Gastroesophageal sphincter (tissue), 4 donors: ENCODE measurements around the gene COL26A1. TPM values are rescaled to one million over a fixed set of nuclear protein-coding genes. Genes with fewer than 3 reads are reported as not detected.

Source experiments
- ATAC-seq: fragments of 150-250 bp; one replicate; pipeline ENCODE4 v1.9.1; 2016; ENCODE audit warnings: mild to moderate bottlenecking, moderate library complexity
- H3K27ac ChIP-seq, 4 donors: fragments of 200-600 bp; sonication (generic) in 3 of 4; 1 replicate in 3 of 4; 2 replicates in 1 of 4; pipeline ENCODE4 v1.5.1; 2016 to 2019
- H3K27me3 ChIP-seq: fragments of 200-600 bp; sonication (generic); one replicate; pipeline ENCODE4 v1.5.1; 2019
- H3K36me3 ChIP-seq, 2 donors: fragments of 200-600 bp; sonication (generic); one replicate each; pipeline ENCODE4 v1.5.1; 2019; ENCODE audit warnings: control low read depth in 1 of 2
- H3K4me1 ChIP-seq, 3 donors: fragments of 200-600 bp; sonication (generic); 1 replicate in 2 of 3; 2 replicates in 1 of 3; pipeline ENCODE4 v1.5.1; 2016 to 2019; ENCODE audit warnings: control low read depth in 2 of 3
- H3K4me3 ChIP-seq, 2 donors: fragments of 200-600 bp; sonication (generic); one replicate each; pipeline ENCODE4 v1.5.1; 2019; ENCODE audit warnings: mild to moderate bottlenecking in 1 of 2, moderate library complexity in 1 of 2
- H3K9me3 ChIP-seq, 3 donors: fragments of 200-600 bp; sonication (generic); one replicate each; pipeline ENCODE4 v1.5.1; 2017 to 2019; ENCODE audit warnings: control low read depth in 2 of 3
- EP300 ChIP-seq: sonication (generic); formaldehyde crosslinking; IDR thresholded peaks from one replicate; pipeline ENCODE4 v1.6.1; 2017; ENCODE audit warnings: antibody characterized with exemption, mild to moderate bottlenecking
- POLR2A ChIP-seq, 2 donors: fragments of 450-650 bp; IDR thresholded peaks; one replicate each; pipeline ENCODE4 v1.6.1; 2017; ENCODE audit warnings: antibody characterized with exemption in 2 of 2, mild to moderate bottlenecking in 2 of 2, moderate library complexity in 1 of 2
- POLR2AphosphoS5 ChIP-seq: sonication (generic); formaldehyde crosslinking; IDR thresholded peaks from one replicate; pipeline ENCODE4 v1.6.1; 2017; ENCODE audit warnings: antibody characterized with exemption
- WGBS, 2 donors: methylation state at CpG; one replicate each; pipeline ENCODE4 v1.1.5; 2018; ENCODE audit warnings: low coverage in 1 of 2; 5-methylcytosine and 5-hydroxymethylcytosine counted together
- total RNA-seq, 4 donors: library from RNA; depleted of rRNA; stranded (reverse); fragments of >200 nt; gene quantifications; one replicate each; pipeline ENCODE4 v1.1.0, GENCODE V29; 2016
- TF ChIP-seq, protein P1 (sequence below), 4 experiments: fragments of 200-600 bp in 2 of 4; fragments of 450-650 bp in 2 of 4; sonication (generic) in 1 of 4; IDR thresholded peaks; one replicate each; pipeline ENCODE4 v1.5.1; 2017 to 2019; ENCODE audit warnings: antibody characterized with exemption in 4 of 4, mild to moderate bottlenecking in 2 of 4, moderate library complexity in 2 of 4

COL26A1 gene
- total RNA-seq, 4 donors from 2014 or later = not detected

DNA sequence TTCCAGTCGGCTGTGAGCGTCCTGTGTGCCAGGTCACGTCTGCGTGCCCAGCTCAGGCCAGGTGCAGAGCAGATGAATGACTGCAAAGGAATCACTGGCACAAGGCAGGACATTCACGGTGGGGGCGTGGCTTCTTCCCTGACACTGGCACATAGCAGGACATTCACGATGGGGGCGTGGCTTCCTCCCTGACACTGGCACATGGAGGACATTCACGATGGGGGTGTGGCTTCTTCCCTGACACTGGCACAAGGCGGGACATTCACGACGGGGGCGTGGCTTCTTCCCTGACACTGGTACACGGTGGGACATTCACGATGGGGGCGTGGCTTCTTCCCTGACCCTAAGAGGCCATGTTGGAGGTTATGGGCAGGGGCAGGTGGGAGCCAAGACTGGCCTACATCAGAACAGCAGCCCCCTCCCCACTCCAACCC lies 202.1 kb downstream of the COL26A1 start:
- ATAC-seq = no peak
- no peak overlapping the region for H3K4me3 ChIP-seq
- peaks cover 0 to 4% (median 0%) of the 10 kb centered on the region in 3 donors for H3K9me3 ChIP-seq
- peaks cover 66% of the 10 kb centered on the region for H3K27me3 ChIP-seq
- no peak overlapping the region for H3K27ac ChIP-seq
- no peaks in the 10 kb centered on the region for H3K4me1 ChIP-seq
- TF ChIP-seq POLR2A (IDR thresholded peaks at IDR 0.05) (no peak), POLR2AphosphoS5 (no peak), EP300 (no peak)
- TF ChIP-seq, protein P1, sequence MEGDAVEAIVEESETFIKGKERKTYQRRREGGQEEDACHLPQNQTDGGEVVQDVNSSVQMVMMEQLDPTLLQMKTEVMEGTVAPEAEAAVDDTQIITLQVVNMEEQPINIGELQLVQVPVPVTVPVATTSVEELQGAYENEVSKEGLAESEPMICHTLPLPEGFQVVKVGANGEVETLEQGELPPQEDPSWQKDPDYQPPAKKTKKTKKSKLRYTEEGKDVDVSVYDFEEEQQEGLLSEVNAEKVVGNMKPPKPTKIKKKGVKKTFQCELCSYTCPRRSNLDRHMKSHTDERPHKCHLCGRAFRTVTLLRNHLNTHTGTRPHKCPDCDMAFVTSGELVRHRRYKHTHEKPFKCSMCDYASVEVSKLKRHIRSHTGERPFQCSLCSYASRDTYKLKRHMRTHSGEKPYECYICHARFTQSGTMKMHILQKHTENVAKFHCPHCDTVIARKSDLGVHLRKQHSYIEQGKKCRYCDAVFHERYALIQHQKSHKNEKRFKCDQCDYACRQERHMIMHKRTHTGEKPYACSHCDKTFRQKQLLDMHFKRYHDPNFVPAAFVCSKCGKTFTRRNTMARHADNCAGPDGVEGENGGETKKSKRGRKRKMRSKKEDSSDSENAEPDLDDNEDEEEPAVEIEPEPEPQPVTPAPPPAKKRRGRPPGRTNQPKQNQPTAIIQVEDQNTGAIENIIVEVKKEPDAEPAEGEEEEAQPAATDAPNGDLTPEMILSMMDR (IDR thresholded peaks at IDR 0.05) = no peak
- no peaks in the 10 kb centered on the region for H3K36me3 ChIP-seq
- no CpG with 5 or more reads among the region's 16 CpGs for WGBS, 2 donors

DNA sequence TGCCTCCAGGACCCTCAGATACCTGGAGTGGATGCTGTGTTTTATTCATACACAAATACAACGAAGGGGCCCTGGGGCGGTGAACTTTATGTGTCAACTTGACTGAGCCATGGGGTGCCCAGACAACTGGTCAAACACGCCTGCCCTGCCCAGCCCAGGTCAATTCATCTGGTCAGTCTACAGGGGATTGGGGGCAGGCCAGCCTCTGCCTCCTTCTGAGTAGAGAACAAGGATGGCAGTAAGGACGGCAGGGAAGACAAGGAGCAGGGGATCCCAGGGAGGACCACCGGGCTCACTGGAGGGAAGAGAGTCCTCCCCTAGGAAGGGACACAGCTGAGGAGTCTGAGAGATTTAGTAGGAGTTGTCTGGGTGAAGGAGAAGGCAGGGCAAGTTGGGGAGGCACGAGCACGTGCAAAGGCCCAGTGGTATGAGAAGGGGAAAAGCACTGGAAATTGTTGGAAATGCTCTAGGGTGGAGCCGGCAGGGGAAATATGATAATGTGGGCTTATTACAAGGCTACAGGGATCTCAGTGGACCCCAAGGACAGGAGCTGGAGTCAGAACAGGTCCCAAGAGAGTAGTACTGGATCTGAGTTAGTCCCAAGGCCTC lies 203.0 kb downstream of the COL26A1 start:
- H3K27me3 ChIP-seq = peaks cover 66% of the 10 kb centered on the region
- peaks cover 0 to 11% (median 0%) of the 10 kb centered on the region in 3 donors for H3K9me3 ChIP-seq
- no peak overlapping the region for H3K27ac ChIP-seq
- H3K4me3 ChIP-seq = no peak overlapping the region
- no peaks in the 10 kb centered on the region for H3K36me3 ChIP-seq
- 82 to 90% methylated on average over 4 to 7 of the region's 8 CpGs for WGBS, 2 donors
- no peak for TF ChIP-seq EP300
- TF ChIP-seq, protein P1 (IDR thresholded peaks at IDR 0.05) = no peak
- no peak for TF ChIP-seq POLR2AphosphoS5
- no peak for TF ChIP-seq POLR2A (IDR thresholded peaks at IDR 0.05)
- H3K4me1 ChIP-seq = no peaks in the 10 kb centered on the region
- no peak for ATAC-seq

DNA sequence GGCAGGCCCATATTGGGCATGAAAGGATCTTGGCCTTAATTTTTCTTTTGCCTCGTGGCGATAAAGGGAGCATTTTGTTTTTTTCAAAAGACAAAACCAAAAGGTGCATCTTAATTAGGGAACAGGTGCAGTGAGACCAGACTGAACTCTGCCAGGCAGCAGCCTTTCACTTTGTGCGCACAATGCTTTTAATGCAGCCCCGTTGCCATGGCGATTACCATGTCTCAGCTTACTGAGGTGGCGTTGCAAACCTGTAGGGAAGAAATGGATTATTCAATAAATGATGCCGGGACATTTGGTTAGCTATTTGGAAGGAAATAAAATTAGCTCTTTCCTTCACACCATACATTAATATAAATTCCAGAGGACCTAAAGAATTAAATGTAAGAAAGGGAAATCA lies 204.6 kb downstream of the COL26A1 start:
- 80 to 81% methylated on average over 5 to 7 of the region's 7 CpGs for WGBS, 2 donors
- H3K36me3 ChIP-seq = no peaks in the 10 kb centered on the region
- H3K4me1 ChIP-seq = no peaks in the 10 kb centered on the region
- no peak overlapping the region for H3K27ac ChIP-seq
- peaks cover 59% of the 10 kb centered on the region for H3K27me3 ChIP-seq
- peaks cover 0 to 20% (median 0%) of the 10 kb centered on the region in 3 donors for H3K9me3 ChIP-seq
- no peak for ATAC-seq
- TF ChIP-seq, protein P1 (IDR thresholded peaks at IDR 0.05) = no peak
- TF ChIP-seq POLR2AphosphoS5 (no peak), EP300 (no peak), POLR2A (IDR thresholded peaks at IDR 0.05) (no peak)
- H3K4me3 ChIP-seq = no peak overlapping the region

DNA sequence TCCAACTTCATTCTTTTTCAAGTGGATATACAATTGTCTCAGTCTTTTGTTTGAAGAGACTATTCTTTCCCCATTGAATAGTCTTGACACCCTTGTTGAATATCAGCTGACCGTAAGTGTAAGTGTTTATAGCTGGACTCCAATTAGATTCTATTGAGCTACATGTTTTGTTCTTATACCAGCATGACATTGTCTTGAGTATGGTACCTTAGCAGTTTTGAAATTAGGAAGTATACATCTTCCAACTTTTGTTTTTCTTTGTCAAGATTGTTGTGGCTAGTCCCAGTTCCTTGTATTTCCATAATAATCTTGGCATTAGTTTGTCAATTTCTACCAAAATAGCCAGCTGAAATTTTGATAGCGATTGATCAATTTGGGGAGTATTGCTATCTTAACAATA lies 209.5 kb downstream of the COL26A1 start:
- TF ChIP-seq POLR2A (IDR thresholded peaks at IDR 0.05) (no peak), POLR2AphosphoS5 (no peak), EP300 (no peak)
- TF ChIP-seq, protein P1 (IDR thresholded peaks at IDR 0.05) = no peak
- Histone ChIP-seq H3K27ac (no peak overlapping the region), H3K27me3 (peaks cover 26% of the 10 kb centered on the region), H3K4me1 (no peaks in the 10 kb centered on the region), H3K4me3 (no peak overlapping the region), H3K36me3 (no peaks in the 10 kb centered on the region), H3K9me3 (peaks cover 0 to 37% (median 0%) of the 10 kb centered on the region in 3 donors)
- WGBS, 2 donors = 81 to 87% methylated on average over 2 of the region's 2 CpGs
- ATAC-seq = no peak

DNA sequence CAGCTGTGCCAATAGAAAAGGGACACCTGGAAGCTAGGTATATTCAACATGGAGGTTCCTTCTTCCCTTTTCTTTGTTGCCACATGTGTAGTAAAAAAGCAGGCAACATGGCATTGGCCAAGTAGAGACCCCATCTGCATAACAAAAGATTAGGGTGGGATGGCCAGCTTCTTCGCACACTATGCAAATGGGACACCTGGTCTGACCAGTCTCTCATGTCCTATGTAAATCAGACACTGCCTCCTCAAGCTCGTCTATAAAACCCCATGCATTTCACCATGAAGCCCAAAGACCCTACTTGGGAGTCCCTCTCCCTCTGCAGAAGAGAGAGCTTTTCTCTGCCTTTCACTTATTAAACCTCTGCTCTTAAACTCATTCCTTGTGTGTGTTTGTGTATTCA lies 212.5 kb downstream of the COL26A1 start:
- H3K9me3 ChIP-seq = peaks cover 0 to 30% (median 0%) of the 10 kb centered on the region in 3 donors
- ATAC-seq = no peak
- no peak overlapping the region for H3K4me3 ChIP-seq
- H3K36me3 ChIP-seq = no peaks in the 10 kb centered on the region
- TF ChIP-seq EP300 (no peak), POLR2A (IDR thresholded peaks at IDR 0.05) (no peak), POLR2AphosphoS5 (no peak)
- TF ChIP-seq, protein P1 (IDR thresholded peaks at IDR 0.05) = no peak
- no peaks in the 10 kb centered on the region for H3K4me1 ChIP-seq
- H3K27ac ChIP-seq = no peak overlapping the region
- H3K27me3 ChIP-seq = peaks cover 32% of the 10 kb centered on the region
- 50% methylated on average over 2 of the region's 2 CpGs; no CpG with 5 or more reads in 1 of the 2 donors for WGBS, 2 donors
